HCT116 (cell line): ENCODE measurements around the gene RAB3GAP1. TPM values are rescaled to one million over a fixed set of nuclear protein-coding genes. Genes with fewer than 3 reads are reported as not detected.

Experiments used
- ATAC-seq: fragments of 200-7000 bp; cut with Tn5 transposase; 2 replicates; pipeline ENCODE4 v1.9.1; 2020; ENCODE audit warnings: mild to moderate bottlenecking, moderate library complexity
- BruUV-seq: library from RNA; stranded (reverse); fragments of 400-500 nt; replicated peaks from 2 replicates; lab custom pipeline; 2021; lab: Mats Ljungman, UMichigan
- CTCF ChIA-PET: fragments of 300-600 bp; sonication (Branson Sonifier 250); formaldehyde crosslinking; loops from one replicate; lab custom pipeline; 2021; ENCODE audit warnings: antibody characterized with exemption; lab: Charles Lee
- POLR2A ChIA-PET: fragments of 300-600, 350-600 bp; sonication (Branson Sonifier 250); formaldehyde crosslinking; loops from one replicate; lab custom pipeline; 2021; ENCODE audit warnings: antibody characterized with exemption; lab: Charles Lee
- RAD21 ChIA-PET, 2 experiments: fragments of 300-600 bp; sonication (Branson Sonifier 250); formaldehyde crosslinking; loops; one replicate each; lab custom pipeline; 2023; ENCODE audit warnings: low total read pairs in 2 of 2; ENCODE audit not compliant: uncharacterized antibody in 2 of 2, unreplicated experiment in 2 of 2, low non-redundant PET in 1 of 2; lab: Charles Lee
- DNase-seq: peaks from one replicate; pipeline ENCODE4 v3.0.0-alpha.2; 2010; ENCODE audit warnings: low read depth, low spot score
- H2AFZ ChIP-seq: fragments of 200-600 bp; shearing (Covaris generic), sonication (generic); 2 replicates; pipeline ENCODE4 v1.6.1; 2017; ENCODE audit warnings: low read depth, mixed run types, mixed read lengths, antibody characterized with exemption, low read length; ENCODE audit not compliant: poor library complexity, severe bottlenecking
- H3K27ac ChIP-seq: 2 replicates; pipeline ENCODE4 v1.5.1; 2012; ENCODE audit warnings: low read depth, low read length
- H3K27me3 ChIP-seq: fragments of 200-600 bp; sonication (generic); 2 replicates; pipeline ENCODE4 v1.6.1; 2016; ENCODE audit warnings: mixed run types, low read length, mixed read lengths; ENCODE audit not compliant: insufficient read depth
- H3K36me3 ChIP-seq, 2 experiments: fragments of 200-500 bp in 1 of 2; fragments of 200-600 bp in 1 of 2; sonication (Bioruptor generic) in 1 of 2; sonication (generic) in 1 of 2; 2 replicates each; pipeline versions ENCODE4 v1.5.1 to v1.6.1; 2014 to 2016; ENCODE audit warnings: low read length in 2 of 2, inconsistent platforms in 1 of 2, mixed read lengths in 1 of 2, mixed run types in 1 of 2; ENCODE audit not compliant: insufficient read depth in 2 of 2, control insufficient read depth in 1 of 2
- H3K4me1 ChIP-seq, 2 experiments: fragments of 200-600 bp in 1 of 2; sonication (generic) in 1 of 2; 2 replicates each; pipeline versions ENCODE4 v1.5.1 to v1.6.1; 2012 to 2017; ENCODE audit warnings: low read length in 2 of 2, inconsistent platforms in 1 of 2, mild to moderate bottlenecking in 1 of 2, mixed read lengths in 1 of 2, mixed run types in 1 of 2, moderate library complexity in 1 of 2; ENCODE audit not compliant: insufficient read depth in 2 of 2, control insufficient read depth in 1 of 2
- H3K4me2 ChIP-seq: fragments of 200-600 bp; sonication (generic); 2 replicates; pipeline ENCODE4 v1.6.1; 2017; ENCODE audit warnings: mixed run types, low read length, mixed read lengths
- H3K4me3 ChIP-seq, 2 experiments: fragments of 200-600 bp in 1 of 2; sonication (generic) in 1 of 2; replicated peaks in 1 of 2; 2 replicates each; pipeline ENCODE4 v1.5.1; 2011 to 2016; ENCODE audit warnings: low read length in 2 of 2, control low read depth in 1 of 2, low read depth in 1 of 2, mild to moderate bottlenecking in 1 of 2, mixed read lengths in 1 of 2, mixed run types in 1 of 2
- H3K79me2 ChIP-seq: fragments of 200-600 bp; sonication (generic); 2 replicates; pipeline ENCODE4 v1.6.1; 2017; ENCODE audit warnings: mild to moderate bottlenecking, mixed run types, low read length, moderate library complexity, mixed read lengths; ENCODE audit not compliant: insufficient read depth
- H3K9ac ChIP-seq: fragments of 200-600 bp; sonication (generic); 2 replicates; pipeline ENCODE4 v1.6.1; 2016; ENCODE audit warnings: low read length, mixed read lengths
- H3K9me2 ChIP-seq: fragments of 200-600 bp; sonication (generic), shearing (Covaris generic); 2 replicates; pipeline ENCODE4 v1.6.1; 2017; ENCODE audit warnings: mixed run types, mild to moderate bottlenecking, moderate library complexity; ENCODE audit not compliant: insufficient read depth
- H3K9me3 ChIP-seq, 2 experiments: fragments of 200-500 bp in 1 of 2; fragments of 200-600 bp in 1 of 2; sonication (Bioruptor generic) in 1 of 2; sonication (generic) in 1 of 2; 2 replicates each; pipeline ENCODE4 v1.6.1; 2014 to 2017; ENCODE audit warnings: low read length in 2 of 2, mixed read lengths in 2 of 2, inconsistent platforms in 1 of 2, low read depth in 1 of 2, mild to moderate bottlenecking in 1 of 2, mixed run types in 1 of 2, moderate library complexity in 1 of 2; ENCODE audit not compliant: control insufficient read depth in 1 of 2, insufficient read depth in 1 of 2
- H4K20me1 ChIP-seq: fragments of 200-600 bp; sonication (generic), shearing (Covaris generic); 2 replicates; pipeline ENCODE4 v1.6.1; 2017; ENCODE audit warnings: mixed run types, mild to moderate bottlenecking, moderate library complexity; ENCODE audit not compliant: insufficient read depth
- ATF3 ChIP-seq: IDR thresholded peaks from 2 replicates; pipeline ENCODE4 v1.6.1; 2012
- CBX3 ChIP-seq: IDR thresholded peaks from 2 replicates; pipeline ENCODE4 v1.6.1; 2012; ENCODE audit warnings: low read depth
- CEBPB ChIP-seq: IDR thresholded peaks from 2 replicates; pipeline ENCODE4 v1.6.1; 2012; ENCODE audit warnings: low read depth
- CTCF ChIP-seq, 3 experiments: fragments of 200-600 bp in 1 of 3; sonication (generic) in 1 of 3; IDR thresholded peaks in 2 of 3; conservative IDR thresholded peaks in 1 of 3; 2 replicates each; pipeline ENCODE4 v1.5.1; 2012 to 2017; ENCODE audit warnings: low read depth in 2 of 3, low read length in 2 of 3, antibody characterized with exemption in 1 of 3, borderline replicate concordance in 1 of 3, control low read depth in 1 of 3, mild to moderate bottlenecking in 1 of 3, mixed read lengths in 1 of 3, mixed run types in 1 of 3, moderate library complexity in 1 of 3; ENCODE audit not compliant: insufficient read depth in 1 of 3
- EGR1 ChIP-seq: IDR thresholded peaks from 2 replicates; pipeline ENCODE4 v1.6.1; 2012; ENCODE audit warnings: low read depth
- EZH2 ChIP-seq: fragments of 200-600 bp; sonication (generic); IDR thresholded peaks from 2 replicates; pipeline ENCODE4 v1.6.1; 2017; ENCODE audit warnings: antibody characterized with exemption, mixed run types
- EZH2phosphoT487 ChIP-seq: fragments of 200-600 bp; IDR thresholded peaks from 2 replicates; pipeline ENCODE4 v1.6.1; 2018; ENCODE audit warnings: antibody characterized with exemption, borderline replicate concordance
- FOSL1 ChIP-seq: IDR thresholded peaks from 2 replicates; pipeline ENCODE4 v1.6.1; 2012; ENCODE audit warnings: low read depth
- RAD21 ChIP-seq: IDR thresholded peaks from 2 replicates; pipeline ENCODE4 v1.6.1; 2012; ENCODE audit warnings: low read depth, mild to moderate bottlenecking
- SRF ChIP-seq: IDR thresholded peaks from 2 replicates; pipeline ENCODE4 v1.6.1; 2012; ENCODE audit warnings: low read depth
- intact Hi-C: fragments of 100-400 bp; cut with micrococcal nuclease; formaldehyde crosslinking; loops from 2 replicates; pipeline ENCODE4 v1.10.0; 2022
- total RNA-seq: library from RNA; stranded (reverse); gene quantifications from one replicate; pipeline ENCODE4 v1.2.1, GENCODE V29; 2021; ENCODE audit not compliant: unreplicated experiment

Gene RAB3GAP1
- total RNA-seq, 1 experiment from 2014 or later = 38.5 TPM

- no peak overlapping the region for H3K9ac ChIP-seq
- no peaks in the 10 kb centered on the region for H3K9me3 ChIP-seq
- ATAC-seq = no peak
- peaks cover 4% of the 10 kb centered on the region; the same call in 1 of the 2 replicates for H3K27me3 ChIP-seq
- H3K79me2 ChIP-seq = no peaks in the 10 kb centered on the region
- DNase-seq = no peak
- ChIA-PET RAD21 (no interaction called here), POLR2A (no interaction called here), CTCF (interaction anchor here (1.0 to 3.6 kb wide), 3 partner anchors 17 to 703 kb away, joined by 5 to 45 read pairs (median 6); no protein-coding TSS in a partner anchor)
- H2AFZ ChIP-seq = no peak overlapping the region
- H3K4me3 ChIP-seq = no peak overlapping the region
- H3K4me1 ChIP-seq = no peaks in the 10 kb centered on the region
- no TSS peak for BruUV-seq
- no peaks in the 10 kb centered on the region for H4K20me1 ChIP-seq
- no peak overlapping the region for H3K27ac ChIP-seq
- no peaks in the 10 kb centered on the region for H3K36me3 ChIP-seq
- TF ChIP-seq EGR1 (no peak), RAD21 (no peak), CEBPB (no peak), FOSL1 (no peak), EZH2phosphoT487 (no peak), CTCF (IDR thresholded peaks at IDR 0.05 in 2 of 3, conservative IDR thresholded peaks at IDR 0.05 in 1 of 3; ENCODE audit: borderline replicate concordance in 1 of 3, insufficient read depth in 1 of 3, low read depth in 2 of 3, low read length in 2 of 3) (no peak)
- H3K4me2 ChIP-seq = no peak overlapping the region
- intact Hi-C loops = loop anchor here (2.0 to 10.0 kb wide), 3 partner anchors 159 to 419 kb away; no protein-coding TSS in a partner anchor
- no peaks in the 10 kb centered on the region for H3K9me2 ChIP-seq
These were observed 46.3 kb upstream of the RAB3GAP1 start for GRCh38 chr2:135005753-135006152.

- H3K4me2 ChIP-seq = no peak overlapping the region
- no peaks in the 10 kb centered on the region for H3K4me1 ChIP-seq
- H4K20me1 ChIP-seq = no peaks in the 10 kb centered on the region
- H3K9me2 ChIP-seq = no peaks in the 10 kb centered on the region
- ChIA-PET CTCF (interaction anchor here (1.0 kb wide), 1 partner anchor 732 kb away, joined by 3 read pairs; the partner anchor contains the start of gene UBXN4), RAD21 (no interaction called here), POLR2A (interaction anchor here (1.0 kb wide), 1 partner anchor 9 kb away, joined by 3 read pairs; no protein-coding TSS in a partner anchor)
- H3K9me3 ChIP-seq = no peaks in the 10 kb centered on the region
- DNase-seq (no peak), ATAC-seq (no peak)
- TF ChIP-seq CBX3 (no peak), EZH2 (no peak), CTCF (IDR thresholded peaks at IDR 0.05 in 2 of 3, conservative IDR thresholded peaks at IDR 0.05 in 1 of 3; ENCODE audit: borderline replicate concordance in 1 of 3, insufficient read depth in 1 of 3, low read depth in 2 of 3, low read length in 2 of 3) (no peak), SRF (no peak), ATF3 (no peak)
- no peak overlapping the region for H3K9ac ChIP-seq
- no peaks in the 10 kb centered on the region for H3K79me2 ChIP-seq
- H3K36me3 ChIP-seq = no peaks in the 10 kb centered on the region
- no TSS peak for BruUV-seq
- H3K4me3 ChIP-seq = no peak overlapping the region
- intact Hi-C loops = loop anchor here (10.0 kb wide), 2 partner anchors 155 to 415 kb away; no protein-coding TSS in a partner anchor
- no peak overlapping the region for H2AFZ ChIP-seq
- H3K27me3 ChIP-seq = peaks cover 4% of the 10 kb centered on the region; the same call in 1 of the 2 replicates
- no peak overlapping the region for H3K27ac ChIP-seq
These were observed 42.8 kb upstream of the RAB3GAP1 start for GRCh38 chr2:135009339-135009738.
